ENCODE data around the gene PLD4. TPM values are rescaled to one million over a fixed set of nuclear protein-coding genes. Genes with fewer than 3 reads are reported as not detected.

The PLD4 gene
- total and polyA plus RNA-seq, 3 donors from 2014 or later = 1.1 to 1.7 (median 1.2) TPM

- H3K4me3 ChIP-seq = no peak overlapping the region
- 87 to 88% methylated on average over 18 to 40 of the region's 40 CpGs for WGBS, 2 donors
- no peaks in the 10 kb centered on the region for H3K9me3 ChIP-seq
- H3K27me3 ChIP-seq = no peaks in the 10 kb centered on the region
- no peak overlapping the region for H3K27ac ChIP-seq
- no peaks in the 10 kb centered on the region for H3K36me3 ChIP-seq (ENCODE audit: low read depth, missing control alignments)
- DNase-seq = no peak
- TF ChIP-seq POLR2A (IDR thresholded peaks at IDR 0.05) (no peak), CTCF (IDR thresholded peaks at IDR 0.05) (no peak)
- no peaks in the 10 kb centered on the region for H3K4me1 ChIP-seq
- intact Hi-C loops (cut with DNase I; ENCODE audit: low total_unique reads) = no loop called here
Observed at GRCh38 chr14:104885973-104886689, 38.5 kb upstream of the PLD4 start.

GRCh38 chr14:104886690-104887622, 37.7 kb upstream of the PLD4 start:
- intact Hi-C loops (cut with DNase I; ENCODE audit: low total_unique reads) = no loop called here
- Histone ChIP-seq H3K36me3 (ENCODE audit: low read depth, missing control alignments) (no peaks in the 10 kb centered on the region), H3K4me3 (no peak overlapping the region), H3K27ac (no peak overlapping the region), H3K9me3 (no peaks in the 10 kb centered on the region), H3K27me3 (no peaks in the 10 kb centered on the region), H3K4me1 (no peaks in the 10 kb centered on the region)
- WGBS, 2 donors = 92 to 95% methylated on average over 14 to 52 of the region's 59 CpGs
- no peak for DNase-seq
- TF ChIP-seq CTCF (IDR thresholded peaks at IDR 0.05) = no peak
- no peak for TF ChIP-seq POLR2A (IDR thresholded peaks at IDR 0.05)

- no peak overlapping the region for H3K4me3 ChIP-seq
- WGBS, 2 donors = 90 to 94% methylated on average over 3 to 30 of the region's 33 CpGs
- H3K9me3 ChIP-seq = no peaks in the 10 kb centered on the region
- no peaks in the 10 kb centered on the region for H3K27me3 ChIP-seq
- intact Hi-C loops (cut with DNase I; ENCODE audit: low total_unique reads) = no loop called here
- H3K27ac ChIP-seq = no peak overlapping the region
- no peak for TF ChIP-seq POLR2A (IDR thresholded peaks at IDR 0.05)
- TF ChIP-seq CTCF (IDR thresholded peaks at IDR 0.05) = no peak
- no peaks in the 10 kb centered on the region for H3K4me1 ChIP-seq
- no peaks in the 10 kb centered on the region for H3K36me3 ChIP-seq (ENCODE audit: low read depth, missing control alignments)
- no peak for DNase-seq
Observed at GRCh38 chr14:104887623-104888488, 36.8 kb upstream of the PLD4 start.

GRCh38 chr14:104888489-104889374, 35.9 kb upstream of the PLD4 start:
- intact Hi-C loops (cut with DNase I; ENCODE audit: low total_unique reads) = no loop called here
- Histone ChIP-seq H3K9me3 (no peaks in the 10 kb centered on the region), H3K27me3 (no peaks in the 10 kb centered on the region), H3K4me1 (no peaks in the 10 kb centered on the region), H3K4me3 (no peak overlapping the region), H3K27ac (no peak overlapping the region), H3K36me3 (ENCODE audit: low read depth, missing control alignments) (no peaks in the 10 kb centered on the region)
- TF ChIP-seq CTCF (IDR thresholded peaks at IDR 0.05) (no peak), POLR2A (IDR thresholded peaks at IDR 0.05) (no peak)
- 95% methylated on average over 22 of the region's 26 CpGs; no CpG with 5 or more reads in 1 of the 2 donors for WGBS, 2 donors
- peak; percentile 12 for DNase-seq
